GM18517 (cell line): ENCODE data around the gene MEGF11.

Source experiments
- ATAC-seq: cut with Tn5 transposase; IDR thresholded peaks from one replicate; pipeline ENCODE4 v1.9.1; 2021; ENCODE audit warnings: mild to moderate bottlenecking, moderate library complexity; ENCODE audit not compliant: unreplicated experiment

The MEGF11 gene

DNA sequence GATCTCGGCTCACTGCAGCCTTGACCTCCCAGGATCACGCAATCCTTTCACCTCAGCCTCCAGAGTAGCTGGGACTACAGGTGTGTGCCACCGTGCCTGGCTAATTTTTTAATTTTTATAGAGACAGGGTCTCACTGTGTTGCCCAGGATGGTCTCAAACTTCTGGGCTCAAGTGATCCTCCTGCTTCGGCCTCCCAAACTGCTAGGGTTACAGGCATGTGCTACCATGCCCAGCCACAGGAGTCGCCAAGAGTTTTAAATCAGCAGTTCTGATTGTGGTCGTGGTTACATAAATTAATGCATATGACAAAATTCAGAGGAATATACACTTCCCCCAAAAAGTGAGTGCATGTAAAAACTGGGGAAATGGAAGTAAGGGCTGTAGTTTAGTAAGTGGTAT lies 32.9 kb downstream of the MEGF11 start:
- ATAC-seq: no peak

DNA sequence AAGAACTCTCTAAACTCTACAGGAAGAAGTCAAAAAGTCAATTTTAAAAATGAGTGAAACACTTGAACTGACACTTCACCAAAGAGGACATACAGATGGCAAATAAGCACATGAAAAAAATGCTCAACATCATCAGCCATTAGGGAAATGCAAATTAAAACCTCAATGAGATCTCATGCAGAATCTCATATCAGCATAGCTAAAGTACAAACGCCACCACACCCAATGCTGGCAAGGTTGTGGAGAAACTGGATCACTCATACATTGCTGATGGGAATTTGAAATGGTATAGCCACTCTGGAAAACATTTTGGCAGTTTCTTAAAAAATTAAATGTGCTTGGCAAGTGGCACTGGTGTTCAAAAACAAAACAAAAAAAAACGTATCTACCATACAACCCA lies 34.2 kb downstream of the MEGF11 start:
- ATAC-seq: no peak

DNA sequence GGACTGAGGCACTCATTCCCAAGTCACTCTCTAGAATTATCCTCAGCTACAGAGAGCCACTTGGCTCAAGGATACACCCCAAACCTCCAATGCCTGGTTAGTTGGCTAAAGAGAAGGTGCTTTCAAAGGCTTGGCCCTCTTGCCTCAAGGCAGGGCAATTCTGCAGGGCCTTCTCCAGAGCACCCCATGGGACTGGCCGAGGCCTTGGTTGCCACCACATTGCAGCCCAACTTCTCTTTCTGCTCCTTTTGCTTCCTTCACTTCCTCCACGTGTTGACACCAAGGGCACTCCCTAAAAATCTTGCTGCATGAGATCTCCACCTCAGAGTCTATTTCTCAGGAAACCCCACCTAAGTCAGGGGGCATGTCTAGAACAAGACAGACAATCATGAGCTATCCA lies 36.7 kb downstream of the MEGF11 start:
- ATAC-seq: no peak

DNA sequence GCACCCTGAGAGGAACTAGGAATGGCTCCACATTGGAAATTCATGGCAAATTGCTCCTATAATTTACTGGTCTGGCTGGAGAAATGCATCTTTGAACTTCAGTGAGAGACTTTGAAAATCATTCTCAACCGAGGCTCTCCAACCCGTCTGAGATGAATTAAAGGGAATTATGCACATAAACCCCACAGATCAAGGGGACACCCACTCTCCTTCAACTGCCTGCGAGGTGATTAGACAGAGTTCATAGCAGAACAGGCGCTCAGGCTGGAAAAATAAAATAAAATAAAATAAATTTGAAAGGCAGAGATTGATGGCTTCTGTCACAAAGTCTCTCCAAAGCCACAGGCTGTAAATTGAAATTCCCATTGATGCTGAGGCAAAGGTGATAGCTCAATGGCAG lies 37.7 kb downstream of the MEGF11 start:
- no peak for ATAC-seq

DNA sequence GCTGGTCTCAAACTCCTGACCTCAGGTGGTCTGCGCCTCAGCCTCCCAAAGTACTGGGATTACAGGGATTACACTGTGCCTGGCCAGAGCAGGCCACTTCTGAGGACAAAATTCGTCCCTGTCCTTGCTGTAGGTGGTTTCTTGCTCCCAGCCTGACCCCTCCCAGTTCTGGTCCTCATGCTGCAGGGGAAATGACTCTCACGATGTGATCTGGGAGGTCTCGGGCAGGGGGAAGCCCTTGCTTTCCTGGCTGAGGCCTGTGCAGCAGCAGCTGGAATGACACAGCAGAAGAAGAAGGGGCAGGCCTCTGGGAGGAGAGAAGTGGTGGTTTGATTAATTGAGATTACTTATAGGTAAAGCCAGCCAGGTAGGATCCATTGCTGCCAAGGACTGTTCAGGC lies 39.3 kb downstream of the MEGF11 start:
- ATAC-seq: no peak

DNA sequence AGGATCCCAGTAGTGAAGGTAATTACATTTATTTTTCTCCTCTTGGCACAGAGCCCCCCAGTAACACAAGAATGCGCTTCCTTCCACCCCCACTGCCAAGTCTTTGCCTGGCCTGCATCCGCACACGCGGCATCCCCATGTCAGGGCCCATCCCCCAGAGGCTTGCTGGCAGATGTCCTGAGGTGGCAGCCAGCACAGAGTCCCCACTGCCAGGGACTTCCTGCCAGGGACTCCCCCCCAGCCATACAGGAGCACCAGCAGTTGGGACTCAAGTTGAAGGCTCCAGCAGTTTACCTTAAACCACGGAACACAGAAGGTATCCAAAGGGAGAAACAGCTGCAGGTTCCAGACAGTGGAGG lies 41.0 kb downstream of the MEGF11 start:
- ATAC-seq: no peak

DNA sequence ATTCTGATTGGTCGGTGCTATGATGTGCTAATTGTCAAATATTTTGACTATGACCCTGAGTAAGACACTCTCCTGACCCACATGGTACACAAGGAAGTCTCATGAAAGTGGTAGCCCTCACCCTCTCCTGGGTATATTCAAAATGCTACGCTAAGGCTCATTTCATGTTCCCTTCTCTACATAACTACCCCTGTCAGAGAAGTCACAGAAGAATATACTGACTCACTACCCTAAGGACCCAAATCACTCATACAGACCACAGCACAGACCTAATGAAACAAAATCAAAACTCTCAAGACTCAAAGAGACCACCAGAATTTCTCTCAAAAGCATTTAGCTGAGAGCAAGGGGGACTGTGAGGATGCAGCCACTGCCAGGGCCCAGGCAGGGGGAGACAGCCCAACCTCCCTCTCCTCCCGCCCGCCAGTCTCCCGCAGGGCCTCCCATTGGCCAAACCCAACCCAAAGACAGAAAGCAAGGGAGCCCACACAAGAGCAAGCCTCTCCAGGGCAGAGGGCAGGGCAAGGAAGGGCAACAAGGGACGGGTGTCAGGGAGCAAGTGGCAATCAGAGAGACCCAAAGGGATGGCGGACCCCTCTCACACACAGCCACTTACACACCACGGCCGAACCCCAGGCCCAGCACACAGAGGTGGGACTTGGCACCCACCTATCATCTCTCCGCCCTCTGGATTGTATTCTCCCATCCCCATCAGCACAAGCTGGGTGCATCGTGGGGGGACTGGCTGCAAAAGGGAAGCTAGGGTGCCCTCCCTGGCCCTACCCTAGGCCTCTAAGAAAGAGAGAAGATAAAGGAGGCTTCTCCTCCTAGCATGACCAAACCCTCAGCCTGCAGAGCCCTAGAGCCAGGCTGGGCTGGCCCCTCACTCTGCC lies 41.6 kb downstream of the MEGF11 start:
- no peak for ATAC-seq

DNA sequence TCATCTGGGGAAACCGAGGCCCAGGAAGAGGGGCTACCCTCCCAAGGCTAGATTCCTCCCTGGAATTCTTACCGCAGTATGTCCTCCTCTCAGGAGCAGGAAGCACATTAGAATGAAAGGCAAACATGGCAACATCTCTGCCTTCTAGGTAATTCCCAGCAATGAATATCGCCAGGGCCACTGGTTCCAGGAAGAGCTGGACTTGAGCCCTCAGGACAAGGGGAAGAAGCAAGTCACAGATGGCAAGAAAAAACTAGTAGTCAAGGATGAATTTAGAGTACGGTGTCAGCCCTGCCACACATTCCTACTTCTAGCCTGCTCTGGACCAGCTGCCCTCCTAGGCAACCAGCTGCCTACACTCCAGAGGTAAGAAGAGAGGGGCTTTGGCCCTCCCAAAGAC lies 42.9 kb downstream of the MEGF11 start:
- ATAC-seq: no peak

DNA sequence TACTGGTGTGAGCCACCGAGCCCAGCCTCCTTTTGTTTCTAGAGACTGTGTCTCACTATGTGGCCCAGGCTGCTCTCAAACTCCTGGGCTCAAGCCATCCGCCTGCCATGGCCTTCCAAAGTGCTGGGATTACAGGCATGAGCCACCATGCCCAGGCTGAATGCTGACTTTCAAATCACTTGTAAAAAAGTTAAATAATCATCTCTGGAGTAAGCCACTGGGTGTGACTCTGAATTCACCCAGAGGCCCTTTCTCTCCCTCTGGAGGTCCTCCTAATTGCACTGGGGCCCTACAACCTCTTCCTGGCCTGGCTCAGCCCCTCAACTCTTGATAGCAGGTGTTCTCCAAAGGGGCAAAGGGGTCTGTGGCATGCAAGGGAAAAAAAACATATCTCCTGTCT lies 54.8 kb downstream of the MEGF11 start:
- ATAC-seq: no peak

DNA sequence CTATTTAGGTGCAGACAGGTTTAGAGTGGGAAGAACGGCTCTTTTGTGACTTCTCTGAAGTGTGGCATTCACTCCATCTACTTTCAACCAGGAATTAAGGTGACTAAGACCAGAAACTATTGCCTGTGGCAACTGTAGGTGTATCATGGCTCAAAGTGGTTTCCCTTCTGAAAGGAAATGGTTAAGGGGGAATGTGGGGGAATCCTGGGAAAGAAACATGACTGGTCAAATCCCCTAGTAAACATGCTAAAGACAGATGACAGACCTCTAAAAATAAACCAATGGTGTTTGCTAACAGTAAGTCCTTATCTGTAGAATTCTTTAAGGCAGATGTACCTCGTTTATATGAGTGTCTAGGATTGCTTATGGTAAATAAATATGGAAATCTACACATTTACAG lies 56.9 kb downstream of the MEGF11 start:
- no peak for ATAC-seq

DNA sequence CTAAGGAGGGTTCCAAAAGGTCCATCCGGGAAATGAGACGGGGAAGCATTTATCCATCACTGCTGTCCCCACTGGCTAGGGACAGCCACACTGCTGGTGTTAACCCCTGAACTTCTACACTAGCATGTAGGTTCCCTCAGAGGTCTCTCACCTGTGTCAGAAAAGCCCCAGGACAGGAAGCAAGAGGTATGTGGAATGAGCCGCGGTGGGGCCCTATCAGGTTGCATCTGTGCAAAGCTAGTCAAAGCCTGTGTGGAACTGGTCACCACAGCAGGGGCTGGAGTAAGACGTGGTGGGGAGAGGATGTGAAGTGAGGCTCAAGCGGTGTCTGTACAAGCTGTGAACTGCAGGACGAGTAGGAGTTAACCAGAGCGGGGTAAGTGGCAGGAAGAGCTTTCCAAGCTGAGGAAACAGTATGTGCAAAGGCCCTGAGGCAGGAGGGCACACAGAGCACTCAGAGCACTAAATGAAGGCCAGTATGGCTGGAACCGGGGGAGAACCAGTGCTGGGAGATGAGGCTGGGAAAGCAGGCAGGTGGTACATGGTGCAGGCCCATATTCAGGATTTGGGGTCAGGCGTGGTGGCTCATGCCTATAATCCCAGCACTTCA lies 57.8 kb downstream of the MEGF11 start:
- no peak for ATAC-seq

DNA sequence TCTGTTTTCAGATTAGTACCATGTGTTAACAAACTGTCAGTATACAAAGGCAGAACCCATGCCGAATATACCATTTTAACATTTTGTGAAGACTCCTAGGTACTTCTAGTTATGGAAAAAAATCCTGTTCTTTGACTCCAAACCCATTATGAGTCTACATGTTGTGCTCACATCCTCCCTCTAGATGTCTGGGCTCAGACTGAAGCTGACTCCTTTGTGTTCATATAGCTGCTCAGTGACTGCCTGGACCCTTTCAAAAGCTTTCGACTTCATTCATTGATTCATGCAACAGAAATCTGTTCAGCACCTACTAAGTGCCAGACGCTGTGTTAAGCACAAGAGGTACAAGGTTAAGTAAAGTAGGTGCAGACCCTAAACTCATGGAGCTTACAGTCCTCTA lies 60.5 kb downstream of the MEGF11 start:
- no peak for ATAC-seq

DNA sequence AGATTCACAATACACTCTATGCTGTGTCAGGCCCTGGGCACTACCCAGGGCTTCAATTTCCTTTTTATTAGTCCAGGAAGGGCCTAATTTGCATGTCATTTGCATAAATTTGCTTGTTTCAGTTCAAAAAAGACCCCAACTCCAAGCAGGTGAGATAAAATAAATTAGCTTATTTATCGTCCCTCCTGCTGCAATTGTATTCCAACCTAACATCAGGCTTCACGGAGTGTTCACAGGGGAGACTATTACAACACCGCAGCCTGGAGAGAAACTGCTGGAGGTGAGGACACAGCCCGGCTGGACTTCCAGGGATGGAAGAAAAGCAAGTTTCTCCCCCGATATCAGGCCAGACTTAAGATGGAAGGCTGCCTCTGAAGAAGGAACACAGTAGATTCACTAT lies 62.8 kb downstream of the MEGF11 start:
- ATAC-seq: no peak

DNA sequence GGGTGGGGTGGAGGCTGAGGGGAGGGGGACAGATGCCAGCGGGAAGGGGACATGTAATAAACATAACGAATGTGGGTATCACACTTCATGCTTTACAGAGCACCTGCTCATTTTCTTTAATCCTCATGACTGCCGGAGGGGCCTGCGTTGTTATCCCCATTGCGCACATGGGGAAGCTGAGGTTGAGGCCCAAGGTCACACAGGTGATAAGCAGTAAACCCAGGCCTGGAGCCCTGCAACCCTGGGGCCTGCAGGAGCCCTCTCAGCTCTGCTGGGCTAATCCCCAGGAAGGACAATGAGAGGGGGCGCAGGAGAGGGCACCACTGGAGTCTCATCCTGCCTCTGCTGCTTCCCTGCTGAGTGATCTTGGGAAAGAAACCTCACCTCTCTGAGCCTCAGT lies 64.3 kb downstream of the MEGF11 start:
- ATAC-seq: no peak

DNA sequence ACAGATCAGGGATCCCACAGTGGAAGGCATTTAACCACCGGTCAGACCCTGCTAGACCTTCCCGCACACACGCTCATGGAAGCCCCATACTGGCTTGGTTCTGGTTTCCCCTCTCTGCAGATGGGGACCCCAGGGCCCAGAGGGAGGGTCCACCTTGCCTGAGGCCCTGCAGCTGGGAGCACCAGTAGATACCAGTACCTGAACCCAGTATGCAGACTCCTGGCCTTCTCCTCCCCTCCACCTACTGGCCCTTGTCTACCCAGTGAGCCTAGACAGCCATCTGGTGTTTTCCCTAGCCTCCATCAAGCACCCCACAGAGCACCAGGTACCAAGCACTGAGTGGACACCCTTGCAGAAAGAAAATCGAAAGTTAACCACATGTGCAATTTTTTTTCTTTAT lies 65.1 kb downstream of the MEGF11 start:
- ATAC-seq: no peak

DNA sequence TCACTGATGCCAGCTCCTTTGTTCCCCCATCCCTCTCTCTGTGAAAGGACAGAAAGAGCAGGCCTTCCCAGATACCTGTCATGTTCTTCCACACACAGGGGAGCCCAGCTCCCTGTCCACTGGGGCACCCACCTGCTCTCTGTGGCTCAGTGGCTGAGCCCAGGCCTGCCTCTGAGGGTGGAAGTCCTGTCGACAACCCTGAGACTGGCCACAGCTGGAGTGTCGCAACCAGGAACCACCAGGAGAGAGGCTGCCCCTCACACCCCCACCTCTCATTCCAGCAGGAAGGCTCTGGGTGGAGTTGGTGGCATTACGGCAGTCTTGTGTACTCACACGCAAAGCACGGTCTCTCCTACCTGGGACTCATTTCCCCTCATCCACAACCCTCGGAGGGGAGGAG lies 66.3 kb downstream of the MEGF11 start:
- no peak for ATAC-seq

DNA sequence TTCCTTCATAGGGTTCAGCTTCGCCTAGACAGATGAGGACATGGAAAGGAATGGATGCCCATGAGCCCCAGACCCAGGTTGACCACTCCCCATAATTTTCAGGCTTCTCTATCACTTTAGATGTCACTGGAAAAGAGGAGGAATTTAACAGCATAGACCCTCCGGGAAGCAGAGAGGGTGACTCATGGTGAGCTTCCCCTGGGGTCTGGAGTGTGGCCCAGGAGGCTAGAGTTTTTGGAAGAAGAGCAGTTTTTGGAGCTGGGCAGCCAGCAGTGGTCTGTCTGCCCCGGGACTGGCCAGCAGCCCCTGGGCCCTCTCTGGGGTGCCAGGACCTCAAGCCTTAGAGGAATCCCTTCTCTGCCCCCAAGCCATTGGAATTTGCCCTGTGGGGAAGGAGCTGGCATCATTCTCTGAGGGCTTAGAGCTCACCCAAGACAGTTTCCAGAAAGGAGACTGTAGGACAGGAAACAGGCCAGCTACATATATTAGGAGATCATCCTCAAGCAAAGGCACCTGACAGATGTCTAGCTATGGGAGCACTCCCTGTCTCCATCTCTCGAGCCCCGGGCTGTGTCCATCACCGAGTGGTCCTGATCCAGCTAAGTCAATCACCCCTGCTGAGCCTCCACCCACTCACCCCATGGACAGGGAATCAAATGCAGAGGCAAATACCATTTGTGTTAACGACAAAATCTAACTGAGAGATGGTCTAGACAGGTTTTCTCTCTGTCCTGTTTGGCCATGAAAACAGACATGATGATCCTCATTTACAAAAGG lies 67.3 kb downstream of the MEGF11 start:
- ATAC-seq: no peak

DNA sequence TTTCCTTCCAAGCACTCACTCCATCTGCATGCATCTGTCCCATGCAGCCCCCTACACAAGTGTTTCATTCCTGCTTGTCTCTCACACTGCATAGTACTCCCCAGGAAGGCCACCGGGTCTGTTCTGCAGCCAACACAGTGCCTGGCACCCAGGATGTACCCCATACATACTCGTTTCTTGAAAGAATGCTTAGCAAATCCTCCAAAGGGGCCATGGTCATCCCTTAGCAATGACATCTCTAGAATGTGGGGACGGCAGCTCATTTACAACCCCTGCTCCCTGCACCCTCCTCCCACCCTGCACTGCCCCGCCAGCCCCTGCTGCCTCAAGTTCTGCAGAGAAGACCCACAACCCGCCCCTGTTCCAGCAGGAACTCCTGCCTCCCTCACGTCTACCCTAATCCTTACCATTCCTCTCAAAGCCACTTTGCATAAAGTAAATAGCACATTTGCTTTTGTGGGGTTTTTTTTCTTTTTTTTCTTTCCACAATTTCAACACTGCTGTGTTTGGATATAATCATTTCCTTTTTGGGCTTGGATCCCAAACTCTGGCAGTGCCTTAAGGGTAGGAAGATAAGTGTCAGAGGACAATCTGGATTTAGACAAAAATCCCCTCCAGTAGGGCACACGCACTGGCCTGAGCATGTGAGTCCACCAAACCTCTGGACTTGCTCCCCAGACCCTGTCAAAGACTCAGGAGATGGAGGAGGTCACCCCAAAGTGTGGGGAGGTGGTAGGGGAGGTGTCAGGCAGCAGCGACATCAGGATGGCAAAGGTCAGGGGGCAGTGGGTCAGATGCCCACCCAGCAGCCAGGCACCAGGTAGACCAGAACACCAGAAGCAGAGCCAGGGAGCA lies 68.4 kb downstream of the MEGF11 start:
- ATAC-seq: no peak

DNA sequence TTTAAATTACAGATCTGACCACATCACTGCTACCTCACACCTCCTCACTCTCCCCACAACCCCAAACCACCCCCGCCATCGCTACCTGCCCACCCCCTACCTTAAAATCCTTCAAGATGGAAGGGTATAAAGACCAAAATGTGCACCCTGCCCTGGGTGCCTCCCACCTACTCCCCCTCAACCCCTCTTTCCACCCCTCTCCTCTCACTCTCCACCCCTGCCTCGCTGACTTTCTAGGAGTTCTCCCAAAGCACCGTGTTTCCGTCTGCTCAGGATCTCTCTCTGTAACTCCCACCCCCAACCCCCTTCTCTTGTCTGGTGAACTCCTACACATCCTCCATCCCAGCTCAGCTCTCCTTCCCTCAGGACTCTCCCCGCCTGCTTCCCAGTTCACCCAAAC lies 69.1 kb downstream of the MEGF11 start:
- ATAC-seq: no peak

DNA sequence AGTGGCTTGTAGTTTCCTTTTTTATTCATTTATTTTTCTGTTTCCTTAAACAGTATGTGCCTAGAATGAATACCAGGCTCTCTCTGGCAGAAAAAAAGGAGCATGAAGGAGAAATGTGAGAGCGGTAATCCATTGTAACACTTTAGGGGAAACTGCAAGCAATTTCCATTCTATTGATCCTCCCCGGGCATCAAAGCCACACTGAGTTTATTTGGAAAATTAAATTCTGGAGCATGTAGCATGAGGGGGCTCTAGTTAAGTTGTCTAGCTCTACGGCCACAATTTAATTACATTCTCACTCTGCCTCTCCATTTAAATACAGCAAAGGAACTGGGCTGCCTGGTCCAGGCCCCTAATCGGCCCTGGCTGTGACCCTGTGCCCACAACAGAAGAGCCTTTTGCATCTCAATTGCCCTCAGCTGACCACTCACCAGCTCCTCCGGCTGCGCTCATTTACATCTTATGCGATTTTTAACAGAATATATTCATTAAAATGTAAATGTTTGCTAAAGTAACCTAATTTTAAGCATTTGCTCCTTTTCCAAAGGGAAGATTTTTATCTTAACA lies 72.9 kb downstream of the MEGF11 start:
- ATAC-seq: no peak

DNA sequence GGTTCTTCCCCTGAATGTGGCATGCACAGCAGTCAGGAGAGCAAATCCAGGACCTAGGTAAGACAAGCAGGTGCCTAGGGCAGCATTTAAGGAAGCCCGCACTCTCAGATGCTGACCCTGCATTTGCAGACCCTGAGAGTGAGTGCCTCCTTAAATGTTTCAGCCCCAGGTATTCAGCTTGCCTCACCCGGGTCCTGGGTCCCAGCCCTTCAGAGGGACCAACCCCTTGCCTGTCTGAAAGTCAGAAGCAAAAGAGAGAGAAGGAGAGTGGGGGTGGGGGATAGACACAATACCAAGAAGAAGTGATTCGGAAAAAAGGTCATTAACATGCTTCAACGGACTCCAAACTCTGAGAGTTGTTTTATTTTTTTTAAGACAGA lies 75.0 kb downstream of the MEGF11 start:
- no peak for ATAC-seq
